ENCODE results near the gene GLUL. TPM values are rescaled to one million over a fixed set of nuclear protein-coding genes. Genes with fewer than 3 reads are reported as not detected.

Gene GLUL
- total RNA-seq, 1 experiment from 2014 or later = 348 TPM

- ChIA-PET CTCF (no interaction called here), POLR2A (ENCODE audit: unreplicated experiment) (no interaction called here)
- H3K9me3 ChIP-seq (ENCODE audit: insufficient read depth, low read depth) = no peaks in the 10 kb centered on the region
- no peak overlapping the region for H3K27ac ChIP-seq
- BruUV-seq (replicated peaks) = no TSS peak
- intact Hi-C loops (cut with micrococcal nuclease; ENCODE audit: unreplicated experiment) = no loop called here
- DNase-seq = no peak
- TF ChIP-seq EZH2 (IDR thresholded peaks at IDR 0.05; ENCODE audit: low read depth) (no peak), CTCF (conservative IDR thresholded peaks at IDR 0.05) (no peak)
- H2AFZ ChIP-seq = no peak overlapping the region
- H3K4me1 ChIP-seq (replicated peaks; ENCODE audit: insufficient read depth) = no peaks in the 10 kb centered on the region
- H3K4me2 ChIP-seq = no peak overlapping the region
- H3K9me2 ChIP-seq (ENCODE audit: insufficient read depth) = no peaks in the 10 kb centered on the region
- no peak overlapping the region for H3K4me3 ChIP-seq
- H3K36me3 ChIP-seq (ENCODE audit: low read depth) = no peaks in the 10 kb centered on the region
- H3K79me2 ChIP-seq (ENCODE audit: low read depth) = no peaks in the 10 kb centered on the region
- H3F3A ChIP-seq (ENCODE audit: insufficient read depth, low read depth) = no peaks in the 10 kb centered on the region
- H4K20me1 ChIP-seq (ENCODE audit: insufficient read depth) = no peaks in the 10 kb centered on the region
- H3K27me3 ChIP-seq (ENCODE audit: insufficient read depth, low read depth) = no peaks in the 10 kb centered on the region
These were observed 35.1 kb upstream of the GLUL start for GRCh38 chr1:182426442-182427430.

- intact Hi-C loops (cut with micrococcal nuclease; ENCODE audit: unreplicated experiment) = no loop called here
- Histone ChIP-seq H3K27ac (no peak overlapping the region), H4K20me1 (ENCODE audit: insufficient read depth) (no peaks in the 10 kb centered on the region), H3K4me2 (no peak overlapping the region), H3K9me3 (ENCODE audit: insufficient read depth, low read depth) (no peaks in the 10 kb centered on the region), H3K27me3 (ENCODE audit: insufficient read depth, low read depth) (peaks cover 4% of the 10 kb centered on the region; the same call in 1 of the 2 replicates), H3K36me3 (ENCODE audit: low read depth) (no peaks in the 10 kb centered on the region), H3K9me2 (ENCODE audit: insufficient read depth) (no peaks in the 10 kb centered on the region), H3K79me2 (ENCODE audit: low read depth) (no peaks in the 10 kb centered on the region), H3F3A (ENCODE audit: insufficient read depth, low read depth) (no peaks in the 10 kb centered on the region), H3K4me3 (no peak overlapping the region), H2AFZ (no peak overlapping the region), H3K4me1 (replicated peaks; ENCODE audit: insufficient read depth) (no peaks in the 10 kb centered on the region)
- ChIA-PET CTCF (no interaction called here), POLR2A (ENCODE audit: unreplicated experiment) (no interaction called here)
- no peak for DNase-seq
- TF ChIP-seq EZH2 (IDR thresholded peaks at IDR 0.05; ENCODE audit: low read depth) (no peak), CTCF (conservative IDR thresholded peaks at IDR 0.05) (no peak)
- BruUV-seq (replicated peaks) = no TSS peak
These were observed 24.2 kb upstream of the GLUL start for GRCh38 chr1:182415789-182416188.

- Histone ChIP-seq H3K79me2 (ENCODE audit: low read depth) (no peaks in the 10 kb centered on the region), H3K9me2 (ENCODE audit: insufficient read depth) (no peaks in the 10 kb centered on the region), H2AFZ (no peak overlapping the region), H3F3A (ENCODE audit: insufficient read depth, low read depth) (no peaks in the 10 kb centered on the region), H3K4me3 (no peak overlapping the region), H3K27me3 (ENCODE audit: insufficient read depth, low read depth) (peaks cover 4% of the 10 kb centered on the region; the same call in 1 of the 2 replicates), H4K20me1 (ENCODE audit: insufficient read depth) (no peaks in the 10 kb centered on the region), H3K9me3 (ENCODE audit: insufficient read depth, low read depth) (no peaks in the 10 kb centered on the region; the same call in 1 of the 2 replicates), H3K4me2 (no peak overlapping the region), H3K27ac (no peak overlapping the region), H3K4me1 (replicated peaks; ENCODE audit: insufficient read depth) (no peaks in the 10 kb centered on the region), H3K36me3 (ENCODE audit: low read depth) (no peaks in the 10 kb centered on the region)
- CTCF ChIA-PET = no interaction called here
- intact Hi-C loops (cut with micrococcal nuclease; ENCODE audit: unreplicated experiment) = no loop called here
- no peak for DNase-seq
- TF ChIP-seq EZH2 (IDR thresholded peaks at IDR 0.05; ENCODE audit: low read depth) (no peak), CTCF (conservative IDR thresholded peaks at IDR 0.05) (no peak)
- POLR2A ChIA-PET (ENCODE audit: unreplicated experiment) = no interaction called here
- BruUV-seq (replicated peaks) = no TSS peak
These were observed 22.4 kb upstream of the GLUL start for GRCh38 chr1:182413969-182414368.

Measured in PC-9 (cell line).